K562 (cell line): ENCODE results near the gene PAXIP1.

Experiments used
- CBX2 ChIP-seq: fragments of 200-600 bp; sonication (generic); IDR thresholded peaks from one replicate; pipeline ENCODE4 v1.6.1; 2012; ENCODE audit warnings: mild to moderate bottlenecking, low read length, inconsistent platforms; ENCODE audit not compliant: insufficient read depth, poor library complexity, severe bottlenecking
- ELF4 ChIP-seq: fragments of 450-650 bp; formaldehyde crosslinking; IDR thresholded peaks from 2 replicates; pipeline ENCODE4 v1.4.0; 2022; ENCODE audit warnings: missing genetic modification characterization
- MEIS2 ChIP-seq: fragments of 450-650 bp; IDR thresholded peaks from 2 replicates; pipeline ENCODE4 v1.6.1; 2014; ENCODE audit warnings: mild to moderate bottlenecking; ENCODE audit not compliant: partially characterized antibody
- PBX2 ChIP-seq, 2 experiments: IDR thresholded peaks in 1 of 2; conservative IDR thresholded peaks in 1 of 2; 2 replicates each; pipeline ENCODE4 v1.6.1; 2016; ENCODE audit warnings: low read depth in 2 of 2, mild to moderate bottlenecking in 1 of 2, missing compliant biosample characterization in 1 of 2, missing genetic modification characterization in 1 of 2, moderate library complexity in 1 of 2
- PREB ChIP-seq: sonication (generic); formaldehyde crosslinking; IDR thresholded peaks from 2 replicates; pipeline ENCODE4 v1.8.1; 2023; ENCODE audit warnings: mild to moderate bottlenecking, missing genetic modification reagents
- ZNF253 ChIP-seq: fragments of 250-450 bp; sonication (Bioruptor Pico); conservative IDR thresholded peaks from 2 replicates; pipeline ENCODE4 v1.6.1; 2021; ENCODE audit warnings: mild to moderate bottlenecking
- TF ChIP-seq, protein P1 (sequence below): sonication (generic); formaldehyde crosslinking; IDR thresholded peaks from 2 replicates; pipeline ENCODE4 v1.8.1; 2023; ENCODE audit warnings: mild to moderate bottlenecking, missing genetic modification reagents

DNA sequence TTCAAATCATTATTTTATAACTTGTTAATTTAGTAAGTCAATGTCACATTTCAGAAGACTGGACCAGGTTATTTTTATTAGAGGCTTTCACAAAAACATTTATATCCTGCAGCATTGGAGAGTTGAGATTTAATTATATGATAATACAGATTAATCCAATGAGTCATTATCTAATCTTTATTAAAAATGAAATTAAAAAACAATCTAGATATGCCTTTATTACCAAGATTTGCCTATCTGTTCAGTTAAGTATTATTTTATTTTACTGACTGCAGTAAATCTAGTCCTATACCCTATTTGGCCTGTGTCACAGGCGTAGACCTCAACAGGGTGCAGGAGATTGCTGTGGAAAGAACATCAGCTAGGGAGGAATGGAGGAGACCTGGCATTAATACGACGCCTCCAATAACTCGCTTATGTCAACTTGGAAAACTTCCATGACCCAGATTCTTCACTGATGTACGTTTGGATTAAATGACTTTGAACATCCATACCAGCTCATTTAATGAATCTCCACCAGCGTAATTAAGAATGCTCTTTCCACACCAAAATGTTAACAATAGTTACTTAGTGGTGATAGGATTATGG is 18.2 kb downstream of the PAXIP1 start:
- TF ChIP-seq CBX2 (no peak), PREB (CRISPR knock-in tag) (no peak), ZNF253 (CRISPR knock-in tag) (no peak), ELF4 (CRISPR knock-in tag) (no peak), PBX2 (CRISPR knock-in tag; IDR thresholded peaks at IDR 0.05; ENCODE audit: low read depth) (no peak), PBX2 (tag; conservative IDR thresholded peaks at IDR 0.05; ENCODE audit: low read depth) (no peak), MEIS2 (no peak)
- TF ChIP-seq, protein P1, sequence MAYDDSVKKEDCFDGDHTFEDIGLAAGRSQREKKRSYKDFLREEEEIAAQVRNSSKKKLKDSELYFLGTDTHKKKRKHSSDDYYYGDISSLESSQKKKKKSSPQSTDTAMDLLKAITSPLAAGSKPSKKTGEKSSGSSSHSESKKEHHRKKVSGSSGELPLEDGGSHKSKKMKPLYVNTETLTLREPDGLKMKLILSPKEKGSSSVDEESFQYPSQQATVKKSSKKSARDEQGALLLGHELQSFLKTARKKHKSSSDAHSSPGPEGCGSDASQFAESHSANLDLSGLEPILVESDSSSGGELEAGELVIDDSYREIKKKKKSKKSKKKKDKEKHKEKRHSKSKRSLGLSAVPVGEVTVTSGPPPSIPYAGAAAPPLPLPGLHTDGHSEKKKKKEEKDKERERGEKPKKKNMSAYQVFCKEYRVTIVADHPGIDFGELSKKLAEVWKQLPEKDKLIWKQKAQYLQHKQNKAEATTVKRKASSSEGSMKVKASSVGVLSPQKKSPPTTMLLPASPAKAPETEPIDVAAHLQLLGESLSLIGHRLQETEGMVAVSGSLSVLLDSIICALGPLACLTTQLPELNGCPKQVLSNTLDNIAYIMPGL, result no peak
